RWPE2 (cell line): Measurements from ENCODE around the gene C19orf44.

Source experiments
- ATAC-seq: fragments of 200-7000 bp; cut with Tn5 transposase; 3 replicates; pipeline ENCODE4 v1.9.1; 2021; ENCODE audit warnings: low read depth
- DNase-seq: peaks from one replicate; pipeline ENCODE4 v3.0.0-alpha.2; 2020; ENCODE audit warnings: low spot score
- H3K27ac ChIP-seq: fragments of 450-650 bp; 2 replicates; pipeline ENCODE4 v1.5.1; 2017; ENCODE audit warnings: mild to moderate bottlenecking; ENCODE audit not compliant: poor library complexity, severe bottlenecking
- H3K27me3 ChIP-seq: fragments of 250-450 bp; sonication (Bioruptor Pico); 2 replicates; pipeline ENCODE4 v1.5.1; 2021; ENCODE audit warnings: mild to moderate bottlenecking, moderate library complexity; ENCODE audit not compliant: insufficient read depth, poor library complexity, severe bottlenecking
- H3K36me3 ChIP-seq: fragments of 250-450 bp; sonication (Bioruptor Pico); 2 replicates; pipeline ENCODE4 v1.5.1; 2020; ENCODE audit warnings: low read depth, mild to moderate bottlenecking, moderate library complexity
- H3K4me1 ChIP-seq: fragments of 250-450 bp; sonication (Bioruptor Pico); 2 replicates; pipeline ENCODE4 v1.5.1; 2021; ENCODE audit warnings: mild to moderate bottlenecking, moderate library complexity; ENCODE audit not compliant: insufficient read depth, poor library complexity, severe bottlenecking
- H3K4me3 ChIP-seq: fragments of 250-450 bp; sonication (Bioruptor Pico); 2 replicates; pipeline ENCODE4 v1.5.1; 2021; ENCODE audit warnings: mild to moderate bottlenecking, moderate library complexity; ENCODE audit not compliant: severe bottlenecking
- H3K9me3 ChIP-seq: fragments of 250-450 bp; sonication (Bioruptor Pico); 2 replicates; pipeline ENCODE4 v1.5.1; 2021; ENCODE audit warnings: mild to moderate bottlenecking, moderate library complexity; ENCODE audit not compliant: severe bottlenecking
- CTCF ChIP-seq: fragments of 450-650 bp; IDR thresholded peaks from one replicate; pipeline ENCODE4 v1.5.1; 2017; ENCODE audit warnings: mild to moderate bottlenecking, moderate library complexity; ENCODE audit not compliant: poor library complexity, severe bottlenecking

The C19orf44 gene

GRCh38 chr19:16524991-16525734 is 29.0 kb downstream of the C19orf44 start:
- no peaks in the 10 kb centered on the region for H3K4me1 ChIP-seq
- H3K36me3 ChIP-seq: peaks cover 88% of the 10 kb centered on the region
- no peaks in the 10 kb centered on the region for H3K27me3 ChIP-seq
- TF ChIP-seq CTCF: no peak
- no peaks in the 10 kb centered on the region for H3K9me3 ChIP-seq
- H3K27ac ChIP-seq: no peak overlapping the region
- DNase-seq: peak; percentile 56
- no peak overlapping the region for H3K4me3 ChIP-seq
- no peak for ATAC-seq

GRCh38 chr19:16525751-16526481 is 29.7 kb downstream of the C19orf44 start:
- Histone ChIP-seq H3K36me3 (peaks cover 86% of the 10 kb centered on the region), H3K9me3 (no peaks in the 10 kb centered on the region), H3K27ac (no peak overlapping the region), H3K4me1 (no peaks in the 10 kb centered on the region), H3K4me3 (no peak overlapping the region), H3K27me3 (no peaks in the 10 kb centered on the region)
- no peak for TF ChIP-seq CTCF
- DNase-seq: no peak
- no peak for ATAC-seq

GRCh38 chr19:16527334-16527935 is 31.2 kb downstream of the C19orf44 start:
- no peaks in the 10 kb centered on the region for H3K27me3 ChIP-seq
- no peak for ATAC-seq
- no peak overlapping the region for H3K4me3 ChIP-seq
- no peak overlapping the region for H3K27ac ChIP-seq
- no peaks in the 10 kb centered on the region for H3K4me1 ChIP-seq
- TF ChIP-seq CTCF: no peak
- DNase-seq: no peak
- H3K9me3 ChIP-seq: no peaks in the 10 kb centered on the region
- H3K36me3 ChIP-seq: peaks cover 90% of the 10 kb centered on the region

GRCh38 chr19:16527971-16528521 is 31.9 kb downstream of the C19orf44 start:
- Histone ChIP-seq H3K4me1 (no peaks in the 10 kb centered on the region), H3K27me3 (no peaks in the 10 kb centered on the region), H3K9me3 (no peaks in the 10 kb centered on the region), H3K36me3 (peaks cover 89% of the 10 kb centered on the region), H3K27ac (no peak overlapping the region), H3K4me3 (no peak overlapping the region)
- DNase-seq (no peak), ATAC-seq (no peak)
- peak; percentile 31 for TF ChIP-seq CTCF
